HG02852 (cell line): ENCODE measurements around the gene TMEM94.
"Not testable (repeated sequence)": the region's sequence is repeated elsewhere in the genome, so short reads cannot be mapped to it uniquely, and the experiment has no call there.

ENCODE experiments used
- ATAC-seq: cut with Tn5 transposase; IDR thresholded peaks from one replicate; pipeline ENCODE4 v1.9.1; 2021; ENCODE audit warnings: mild to moderate bottlenecking, moderate library complexity; ENCODE audit not compliant: unreplicated experiment

TMEM94 gene

DNA sequence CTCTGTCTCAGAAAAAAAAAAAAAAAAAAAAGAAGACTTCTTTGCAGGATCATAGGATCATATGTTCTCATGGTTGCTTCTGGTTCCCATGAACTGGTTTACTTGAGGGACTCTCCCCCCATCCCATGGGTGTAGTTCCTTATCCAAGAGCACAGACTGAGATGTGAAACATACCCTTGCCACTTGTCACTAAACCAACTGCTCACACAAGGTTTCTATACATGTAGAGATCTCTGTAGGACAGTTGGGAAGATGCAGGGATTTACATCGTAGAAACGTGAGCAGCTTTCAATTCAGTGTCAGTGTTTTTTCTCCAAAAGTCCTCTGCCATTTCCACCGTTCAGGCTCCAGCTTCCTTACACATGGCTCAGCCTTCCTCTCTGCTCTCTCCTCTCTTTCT is 11.1 kb upstream of the TMEM94 start:
- ATAC-seq: no peak

DNA sequence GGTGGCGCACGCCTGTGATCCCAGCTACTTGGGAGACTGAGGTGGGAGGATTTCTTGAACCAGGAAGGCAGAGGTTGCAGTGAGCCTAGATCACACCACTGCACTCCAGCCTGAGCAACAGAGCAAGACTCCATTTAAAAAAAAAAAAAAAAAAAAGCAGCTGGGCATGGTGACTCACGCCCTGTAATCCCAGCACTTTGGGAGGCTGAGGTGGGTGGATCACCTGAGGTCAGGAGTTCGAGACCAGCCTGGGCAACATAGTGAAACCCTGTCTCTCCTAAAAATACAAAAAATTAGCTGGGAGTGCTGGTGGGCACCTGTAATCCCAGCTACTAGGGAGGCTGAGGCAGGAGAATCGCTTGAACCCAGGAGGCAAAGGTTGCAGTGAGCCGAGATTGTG is 10.5 kb upstream of the TMEM94 start:
- not testable (repeated sequence) for ATAC-seq

DNA sequence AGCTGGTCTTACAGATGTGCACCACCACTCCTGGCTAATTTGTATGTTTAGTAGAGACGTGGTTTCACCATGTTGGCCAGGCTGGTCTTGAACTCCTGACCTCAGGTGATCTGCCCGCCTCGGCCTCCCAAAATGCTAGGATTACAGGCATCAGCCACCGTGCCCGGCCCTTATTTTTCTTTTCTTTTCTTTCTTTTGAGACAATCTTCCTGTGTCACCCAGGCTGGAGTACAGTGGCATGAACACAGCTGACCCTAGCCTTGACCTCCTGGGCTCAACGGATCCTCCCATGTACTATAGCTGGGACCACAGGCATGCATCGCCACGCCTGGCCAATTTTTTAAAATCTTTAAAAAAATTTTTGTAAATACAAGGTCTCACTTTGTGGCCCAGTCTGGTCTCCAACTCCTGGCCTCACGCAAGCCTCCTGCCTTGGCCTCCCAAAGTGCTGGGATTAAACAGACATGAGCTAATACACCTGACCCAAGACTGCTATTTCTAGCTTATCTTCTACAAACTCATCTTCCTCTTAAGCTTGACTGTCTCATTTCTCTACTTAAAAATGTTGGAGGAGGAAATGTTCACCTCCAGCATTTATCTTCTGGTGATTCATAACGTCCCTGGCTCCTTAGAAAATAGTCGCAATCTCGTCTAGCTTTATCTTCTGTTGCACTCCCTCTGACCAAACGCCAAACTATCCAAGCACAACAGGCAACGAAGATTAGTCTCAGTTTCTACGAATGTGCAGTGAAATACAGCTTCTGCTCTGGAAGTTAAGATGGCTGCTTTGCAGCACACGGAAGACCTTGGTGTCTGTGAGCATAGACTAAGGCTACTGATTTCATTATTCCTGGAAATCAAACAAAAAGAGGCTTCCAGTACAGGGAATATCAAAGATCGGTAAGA is 8.2 kb upstream of the TMEM94 start:
- no peak for ATAC-seq

DNA sequence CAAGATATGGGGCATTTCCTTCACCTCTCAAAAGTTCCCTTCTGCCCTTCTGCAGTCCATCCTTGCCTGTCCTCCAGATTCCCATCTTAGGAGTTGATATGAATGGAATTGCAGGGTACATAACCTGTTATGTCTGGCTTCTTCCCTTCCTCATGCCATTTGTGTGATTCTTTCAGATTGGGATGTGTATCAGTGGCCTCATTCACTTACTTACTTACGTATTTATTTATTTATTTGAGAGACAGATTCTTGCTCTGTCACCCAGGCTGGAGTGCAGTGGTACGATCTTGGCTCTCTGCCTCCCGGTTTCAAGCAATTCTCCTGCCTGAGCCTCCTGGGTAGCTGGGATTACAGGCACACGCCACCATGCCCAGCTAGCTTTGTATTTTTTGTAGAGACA is 6.2 kb upstream of the TMEM94 start:
- ATAC-seq: no peak

DNA sequence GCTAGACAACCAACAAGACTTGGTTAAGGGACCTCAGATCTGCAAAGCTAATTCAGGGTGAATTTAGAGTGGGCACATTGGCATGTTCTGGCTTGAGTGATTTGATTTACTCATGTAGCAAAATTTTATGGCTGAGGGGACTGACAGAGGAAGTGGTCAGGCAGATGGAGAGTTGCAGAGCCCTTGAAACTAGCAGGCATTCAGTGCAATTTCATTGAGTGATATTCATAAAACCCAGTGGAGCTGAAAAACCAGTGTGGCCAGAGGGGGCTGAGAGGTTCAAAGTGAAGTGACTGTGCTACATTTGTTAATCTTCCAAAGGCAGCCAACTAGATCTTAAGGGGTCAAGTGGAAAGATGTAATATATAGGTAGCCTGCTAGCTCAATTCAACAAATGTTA is 2.2 kb upstream of the TMEM94 start:
- no peak for ATAC-seq

DNA sequence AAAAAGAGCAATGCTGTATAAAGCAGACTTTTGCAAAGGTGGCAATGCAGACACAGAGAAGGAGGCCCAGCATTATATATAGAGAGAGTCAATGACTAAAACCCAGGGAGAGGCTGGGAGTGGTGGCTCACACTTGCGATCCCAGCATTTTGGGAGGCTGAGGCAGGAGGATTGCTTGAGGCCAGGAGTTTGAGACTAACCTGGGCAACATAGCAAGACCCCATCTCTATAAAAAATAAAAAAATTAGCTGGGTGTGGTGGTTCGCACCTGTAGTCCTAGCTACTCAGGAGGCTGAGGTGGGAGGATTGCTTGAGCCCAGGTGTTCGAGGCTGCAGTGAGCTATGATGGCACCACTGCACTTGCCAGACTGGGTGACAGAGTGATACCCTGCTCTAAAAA is 1.8 kb upstream of the TMEM94 start:
- ATAC-seq: not testable (repeated sequence)

DNA sequence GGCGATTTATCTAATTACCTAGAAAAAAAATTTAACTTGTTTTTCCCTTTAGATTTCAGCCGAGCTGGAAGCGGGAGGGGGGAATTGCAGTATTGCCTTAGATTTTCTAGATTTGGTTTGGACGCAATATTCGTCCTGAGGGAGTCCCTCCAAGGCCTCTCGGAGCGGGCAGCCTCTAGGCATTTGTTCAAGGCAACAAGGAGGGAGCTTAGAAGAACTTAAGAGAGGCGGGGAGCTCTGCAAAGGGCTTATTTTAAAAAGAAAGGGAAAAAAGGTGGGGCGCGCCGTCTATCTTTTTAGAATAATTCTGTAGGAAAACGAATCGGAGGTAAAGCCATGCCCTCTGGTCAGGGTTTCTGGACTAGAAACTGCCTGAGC is 407 bp upstream of the TMEM94 start:
- ATAC-seq: peak; percentile 16

DNA sequence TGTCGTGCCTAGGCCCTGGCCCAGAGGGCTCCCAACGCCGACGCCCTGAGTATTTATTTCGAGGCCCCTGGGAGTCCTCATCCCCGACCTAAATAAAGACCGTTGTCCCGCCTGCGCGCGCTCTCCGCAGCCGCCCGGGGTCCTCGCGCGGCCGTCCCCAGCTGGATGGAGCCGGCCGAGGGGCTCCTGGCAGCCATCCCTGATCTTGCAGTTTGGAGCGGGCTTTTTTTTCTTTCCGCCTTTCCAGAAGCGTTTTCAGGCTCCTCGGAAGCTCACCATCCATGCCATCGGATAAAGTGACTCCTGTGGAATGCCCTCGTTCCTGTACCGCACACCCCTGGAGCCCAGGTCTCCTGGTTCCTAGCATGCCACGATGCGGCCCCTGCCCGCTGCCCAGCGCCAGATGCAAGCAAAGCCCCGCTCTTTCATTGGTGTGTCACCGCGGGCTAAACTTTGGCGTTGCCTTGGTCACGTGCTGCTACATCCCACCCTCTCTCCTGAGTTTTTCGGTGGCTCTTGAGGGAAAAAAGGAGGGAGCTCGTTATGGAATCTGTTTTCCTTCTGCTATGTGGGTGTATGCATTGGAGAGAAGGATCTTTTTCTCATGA is 716 bp downstream of the TMEM94 start:
- ATAC-seq: no peak

DNA sequence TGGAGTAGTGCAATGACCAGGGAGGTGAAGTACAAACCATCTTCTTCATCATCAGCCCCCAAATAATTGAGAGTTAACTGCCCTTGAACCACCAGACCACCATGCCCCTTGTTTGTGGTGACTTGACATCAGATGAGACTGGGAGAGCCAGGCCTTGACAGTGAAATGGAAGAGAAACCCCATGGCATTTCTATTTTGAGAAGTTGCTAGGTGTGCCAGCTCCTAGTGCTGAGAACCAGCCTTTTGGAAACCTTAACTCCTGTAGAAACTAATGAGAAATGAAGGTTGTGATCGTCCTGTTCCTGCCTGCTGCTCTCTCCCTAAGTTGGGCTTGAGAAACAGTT is 2.8 kb downstream of the TMEM94 start:
- no peak for ATAC-seq

DNA sequence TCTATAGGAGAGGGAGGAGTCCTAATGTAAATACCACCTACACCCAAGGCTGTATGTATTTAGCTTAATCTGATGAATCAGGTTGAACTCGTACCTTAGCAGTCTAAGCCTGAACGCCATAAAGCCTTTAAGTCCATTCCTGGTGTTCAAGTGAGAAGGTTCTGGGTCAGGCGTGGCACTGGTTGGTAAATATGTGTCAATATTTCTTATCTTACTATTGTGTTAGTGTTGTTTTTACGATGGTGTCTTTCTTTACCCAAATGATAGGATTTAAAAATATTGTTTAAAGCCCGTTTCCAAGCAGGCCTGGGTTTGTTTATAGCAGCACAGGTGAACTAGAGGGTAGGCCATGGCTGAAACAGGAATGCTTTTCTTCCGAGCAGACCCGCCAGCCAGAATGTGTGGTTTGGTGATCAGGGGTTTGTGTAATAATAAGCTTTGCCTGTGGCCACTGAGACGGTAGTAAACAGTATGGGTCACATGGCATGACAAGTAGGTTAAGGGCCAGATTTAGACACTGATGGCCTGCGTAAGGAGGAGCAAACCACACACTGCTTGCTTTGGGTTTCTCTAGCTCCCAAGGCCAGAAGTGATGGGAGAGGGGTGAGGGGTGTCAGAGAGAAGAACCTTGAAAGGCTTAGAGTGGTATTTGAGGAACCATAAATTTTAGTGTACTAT is 3.3 kb downstream of the TMEM94 start:
- no peak for ATAC-seq

DNA sequence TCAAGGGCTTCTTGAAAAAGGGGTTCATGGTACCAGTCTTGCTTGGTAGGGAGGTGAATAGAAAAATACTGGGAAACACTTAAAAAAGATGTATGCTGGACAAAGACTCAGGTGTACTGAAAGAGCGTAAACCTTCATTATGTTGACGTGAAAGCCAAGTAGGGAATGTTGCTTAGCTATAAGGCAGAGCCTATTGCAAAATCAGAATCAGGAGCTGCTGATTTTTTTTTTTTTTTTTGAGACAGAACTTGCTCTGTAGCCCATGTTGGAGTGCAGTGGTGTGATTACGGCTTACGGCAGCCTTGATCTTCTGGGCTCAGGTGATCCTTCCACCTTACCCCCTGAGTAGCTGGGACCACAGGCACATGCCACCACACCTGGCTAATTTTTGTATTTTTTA is 3.9 kb downstream of the TMEM94 start:
- no peak for ATAC-seq

DNA sequence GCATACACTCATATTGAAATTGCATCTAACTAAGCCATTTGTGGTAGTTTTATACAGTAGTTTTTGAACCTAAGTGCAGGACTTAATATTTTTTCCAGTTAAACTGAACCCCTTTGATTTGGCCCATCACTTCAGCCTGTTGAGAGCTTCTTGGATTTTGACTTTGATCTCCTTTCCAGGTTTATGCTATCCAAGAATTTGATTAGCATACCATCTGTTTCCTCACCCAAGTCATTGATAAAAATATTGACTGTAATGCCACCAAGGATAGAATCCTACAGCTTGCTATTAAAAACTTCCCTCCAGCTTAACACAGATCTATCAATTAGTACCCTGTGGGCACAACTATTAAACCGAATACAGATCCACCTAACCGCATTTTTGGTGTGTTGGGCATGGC is 7.2 kb downstream of the TMEM94 start:
- no peak for ATAC-seq

DNA sequence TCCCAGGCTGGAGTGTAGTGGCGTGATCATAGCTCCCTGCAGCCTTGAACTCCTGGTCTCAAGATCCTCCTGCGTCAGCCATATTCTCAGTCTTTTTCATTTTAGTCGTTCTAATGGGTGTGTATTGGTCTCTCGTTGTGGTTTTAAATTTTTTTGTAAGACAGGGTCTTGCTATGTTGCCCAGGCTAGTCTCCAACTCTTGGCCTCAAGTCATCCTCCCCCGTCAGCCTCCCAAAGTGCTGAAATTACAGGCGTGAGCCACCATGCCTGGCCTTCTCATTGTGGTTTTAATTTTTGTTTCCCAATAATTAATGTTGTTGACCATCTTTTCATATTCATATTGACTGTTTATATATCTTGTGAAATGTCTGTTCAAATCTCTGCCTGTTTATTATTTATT is 8.6 kb downstream of the TMEM94 start:
- no peak for ATAC-seq

DNA sequence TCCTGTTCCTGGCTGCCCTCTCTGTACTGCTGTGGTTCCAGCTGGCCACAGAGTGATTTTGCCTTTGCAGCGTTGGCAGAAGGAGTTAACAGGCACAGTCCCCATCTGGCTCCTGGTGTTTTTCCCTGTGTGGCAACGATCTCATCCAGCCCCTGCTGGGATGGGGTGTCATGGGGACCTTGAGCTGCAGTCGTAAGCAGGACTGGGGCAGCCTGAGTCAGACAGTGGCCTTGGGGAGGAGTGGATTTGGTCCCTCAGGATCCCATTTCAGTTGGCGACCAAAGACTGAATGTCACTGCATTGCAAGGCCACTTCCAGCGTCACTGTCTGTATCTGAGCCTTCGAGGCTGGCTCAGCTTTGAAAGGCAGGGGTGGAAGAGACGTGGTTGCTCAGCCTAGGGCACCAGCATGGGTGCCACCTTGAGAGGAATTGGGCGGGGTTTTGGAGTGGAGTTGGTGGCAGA is 11.9 kb downstream of the TMEM94 start:
- no peak for ATAC-seq

DNA sequence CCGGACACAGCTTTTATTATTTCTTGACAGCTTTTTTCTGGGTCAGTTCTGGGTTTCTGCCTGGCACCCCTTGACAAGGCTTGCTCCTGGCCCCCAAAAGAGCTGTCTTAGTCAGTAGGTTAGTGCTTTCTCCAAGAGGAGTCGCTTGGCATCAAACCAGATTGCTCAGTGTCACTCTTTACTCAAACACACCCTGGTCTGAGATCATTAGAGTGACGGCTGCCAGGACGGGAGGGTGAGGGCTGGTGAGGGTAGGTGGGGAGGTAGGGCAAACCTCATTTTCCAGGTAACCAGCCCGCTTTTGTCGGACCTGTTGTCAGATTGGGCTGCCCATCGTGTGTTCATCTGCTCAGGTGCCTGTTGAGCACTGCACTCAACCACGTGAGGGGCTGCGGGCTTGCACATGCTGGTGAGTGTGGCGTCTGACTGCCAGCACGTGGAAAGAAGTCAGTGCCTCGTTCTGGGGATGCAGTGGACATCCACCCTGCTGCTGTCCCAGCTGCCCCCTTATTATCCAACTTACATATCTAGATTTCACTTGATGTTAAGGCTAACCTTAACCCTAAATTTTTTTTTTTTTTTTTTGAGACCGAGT is 12.4 kb downstream of the TMEM94 start:
- no peak for ATAC-seq

DNA sequence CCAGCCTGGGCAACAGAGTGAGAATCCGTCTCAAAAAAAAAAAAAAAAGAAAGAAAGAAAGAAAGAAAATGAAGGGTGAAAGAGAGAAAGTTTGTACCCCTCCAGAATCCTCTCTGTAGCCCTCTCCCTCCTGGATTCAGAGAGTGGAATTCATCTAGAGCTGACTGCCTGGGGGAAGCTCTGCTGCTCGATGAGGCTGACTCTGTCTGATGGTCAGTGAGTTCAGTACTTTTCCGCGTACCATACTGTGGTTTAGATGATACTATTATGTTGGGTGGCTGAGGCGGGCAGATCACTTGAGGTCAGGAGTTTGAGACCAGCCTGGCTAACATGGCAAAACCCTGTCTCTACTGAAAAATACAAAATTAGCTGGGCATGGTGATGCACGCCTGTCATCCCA is 14.8 kb downstream of the TMEM94 start:
- no peak for ATAC-seq

DNA sequence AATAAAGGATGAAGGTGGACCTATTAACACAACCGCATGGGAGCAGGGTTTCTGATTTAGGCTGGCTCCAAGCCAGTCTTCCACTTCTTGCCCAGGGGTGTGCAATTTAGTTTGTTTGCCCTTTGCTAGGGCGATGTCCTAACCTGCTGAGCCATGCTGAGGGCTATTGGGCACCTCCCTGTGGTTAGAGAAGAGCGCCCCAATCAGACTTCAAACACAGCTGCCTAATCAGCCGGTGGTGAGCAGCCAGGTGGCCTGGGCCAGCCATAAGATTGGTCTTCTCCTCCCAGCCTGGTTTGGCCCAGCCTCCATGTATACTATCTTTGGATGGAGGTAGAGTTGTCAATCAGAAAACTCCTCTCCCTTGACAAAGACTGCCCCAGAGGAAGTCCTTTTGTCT is 15.7 kb downstream of the TMEM94 start:
- ATAC-seq: no peak

DNA sequence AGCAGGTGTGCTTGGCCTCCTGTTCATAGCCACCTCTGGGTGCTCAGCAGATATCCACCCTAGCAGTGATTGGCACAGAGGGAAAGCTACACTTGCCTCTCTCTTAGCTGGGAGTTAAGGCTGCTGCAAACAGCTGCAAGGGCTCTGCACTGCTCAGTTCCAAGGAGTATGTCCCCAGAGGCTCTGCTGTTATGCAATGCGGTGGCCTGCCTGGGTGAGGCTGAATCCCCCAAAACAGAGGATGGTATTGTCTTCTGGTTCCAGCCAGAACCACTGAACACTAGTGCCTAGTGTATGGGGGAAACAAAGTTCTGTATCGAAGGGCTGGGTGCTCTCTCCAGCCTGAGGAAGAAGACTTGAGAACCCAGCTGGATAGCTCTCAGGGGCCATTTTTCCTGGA is 16.8 kb downstream of the TMEM94 start:
- ATAC-seq: no peak

DNA sequence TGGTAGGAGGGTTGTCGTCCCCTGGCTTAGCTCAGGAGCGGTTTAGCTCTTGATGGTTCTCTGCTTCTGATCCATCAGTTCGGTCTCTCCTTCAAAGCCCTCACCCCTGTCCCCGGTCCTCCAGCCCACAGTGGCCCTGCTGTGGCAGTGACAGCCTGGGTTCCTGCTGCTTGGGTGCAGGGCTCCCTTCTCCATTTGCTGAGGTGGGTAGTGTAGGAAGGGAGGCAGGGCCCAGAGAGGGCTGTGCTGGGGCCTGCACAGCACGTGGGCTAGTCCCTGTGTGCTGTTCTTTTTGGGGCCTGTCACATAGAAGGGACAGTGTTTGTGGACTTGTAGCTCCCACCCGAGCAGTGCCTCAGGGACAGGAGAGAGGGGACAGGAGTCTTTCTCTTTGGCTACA is 18.3 kb downstream of the TMEM94 start:
- no peak for ATAC-seq

DNA sequence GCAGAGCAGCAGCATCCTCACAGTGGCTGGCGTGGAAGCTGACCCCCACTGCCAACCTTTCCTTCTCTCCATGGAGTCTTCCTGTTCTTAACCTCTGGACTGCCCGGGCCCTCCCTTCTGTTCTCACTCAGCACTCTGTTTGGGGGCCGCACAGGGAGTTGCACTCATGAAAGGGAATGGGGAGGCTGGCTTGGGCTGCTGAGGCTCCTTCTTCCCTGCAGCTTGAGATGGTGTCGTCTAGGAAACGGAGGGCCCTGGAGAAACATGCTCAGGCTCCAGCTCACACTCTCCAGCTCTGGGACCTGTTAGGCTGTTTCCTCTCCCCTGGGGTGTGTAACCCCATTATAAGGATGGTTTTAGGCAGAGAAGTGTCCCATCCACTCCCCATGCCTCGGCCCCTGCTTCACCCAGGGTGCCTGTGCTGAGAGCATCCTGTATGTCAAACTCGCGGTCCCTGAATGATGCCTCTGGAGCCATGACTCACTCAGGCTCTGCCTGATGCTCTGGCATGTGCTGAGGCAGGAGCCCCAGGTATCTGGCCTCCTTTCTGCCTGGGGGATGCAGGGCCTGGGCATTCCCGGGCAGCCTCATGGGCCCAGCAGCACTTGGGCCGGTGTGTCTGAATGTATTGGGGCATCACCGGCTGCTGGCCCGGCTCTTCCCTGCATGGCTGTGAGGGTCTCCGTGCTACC is 18.9 kb downstream of the TMEM94 start:
- ATAC-seq: no peak

DNA sequence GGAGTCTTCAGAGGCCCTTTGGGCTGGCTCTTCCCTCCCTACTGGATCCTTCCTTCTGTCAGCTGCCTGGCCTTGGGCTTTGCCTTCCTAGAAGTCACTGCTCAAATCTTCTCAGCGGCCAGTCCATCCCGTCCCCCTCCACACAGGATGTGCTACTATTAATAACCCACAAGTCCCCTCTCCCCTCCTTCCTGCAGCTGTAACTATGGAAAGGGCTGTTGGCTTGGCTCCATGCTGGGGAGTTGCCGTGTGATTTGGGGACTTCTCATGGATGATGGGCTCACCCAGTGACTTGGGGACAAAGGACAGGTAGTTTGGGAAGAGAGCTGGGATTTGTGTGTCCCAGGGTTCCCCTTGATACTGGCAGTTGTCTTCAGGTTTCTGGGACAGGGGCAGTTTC is 19.4 kb downstream of the TMEM94 start:
- no peak for ATAC-seq
